ENCODE data around the gene HNRNPA3. TPM values are rescaled to one million over a fixed set of nuclear protein-coding genes. Genes with fewer than 3 reads are reported as not detected.

Gene HNRNPA3
- total and polyA plus RNA-seq, 2 experiments from 2014 or later: 151 to 290 TPM

DNA sequence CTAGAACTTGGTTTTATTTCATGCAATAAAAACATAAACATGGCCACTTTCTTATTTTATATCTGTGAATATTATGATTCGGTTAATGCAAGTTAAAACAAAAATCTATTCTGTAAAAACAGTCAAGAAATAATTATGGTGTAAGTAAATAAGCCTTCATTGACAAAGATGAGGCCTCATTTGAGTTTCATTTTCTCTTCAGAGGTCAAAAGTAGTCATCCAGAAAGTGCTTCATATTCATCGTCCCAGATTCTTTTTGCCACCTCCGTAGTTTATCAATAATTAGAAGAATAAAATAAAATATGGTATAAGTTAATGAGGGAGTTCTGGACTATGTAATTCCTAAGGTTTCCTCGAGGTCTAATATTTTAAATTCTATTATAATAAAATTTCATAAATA, 19.4 kb upstream of the HNRNPA3 start:
- no peak overlapping the region for H3K27ac ChIP-seq (ENCODE audit: low read depth)
- H3K4me3 Mint-ChIP-seq: no peak overlapping the region
- no peaks in the 10 kb centered on the region for H3K36me3 Mint-ChIP-seq (ENCODE audit: low read depth)
- no peaks in the 10 kb centered on the region for H3K27me3 Mint-ChIP-seq (ENCODE audit: insufficient read depth, low read depth, poor library complexity)
- H3K4me2 ChIP-seq: no peak overlapping the region
- ATAC-seq (no peak), DNase-seq (ENCODE audit: low spot score) (no peak)
- H3K27ac Mint-ChIP-seq: no peak overlapping the region
- H3K9me3 Mint-ChIP-seq: no peaks in the 10 kb centered on the region
- no peaks in the 10 kb centered on the region for H4K20me1 ChIP-seq (replicated peaks; ENCODE audit: insufficient read depth)
- TF ChIP-seq ZNF331 (CRISPR knock-in tag; IDR thresholded peaks at IDR 0.05; ENCODE audit: low read depth): no peak
- TF ChIP-seq STAT1 (IDR thresholded peaks at IDR 0.05; ENCODE audit: unreplicated experiment): no peak
- TF ChIP-seq, protein P1, sequence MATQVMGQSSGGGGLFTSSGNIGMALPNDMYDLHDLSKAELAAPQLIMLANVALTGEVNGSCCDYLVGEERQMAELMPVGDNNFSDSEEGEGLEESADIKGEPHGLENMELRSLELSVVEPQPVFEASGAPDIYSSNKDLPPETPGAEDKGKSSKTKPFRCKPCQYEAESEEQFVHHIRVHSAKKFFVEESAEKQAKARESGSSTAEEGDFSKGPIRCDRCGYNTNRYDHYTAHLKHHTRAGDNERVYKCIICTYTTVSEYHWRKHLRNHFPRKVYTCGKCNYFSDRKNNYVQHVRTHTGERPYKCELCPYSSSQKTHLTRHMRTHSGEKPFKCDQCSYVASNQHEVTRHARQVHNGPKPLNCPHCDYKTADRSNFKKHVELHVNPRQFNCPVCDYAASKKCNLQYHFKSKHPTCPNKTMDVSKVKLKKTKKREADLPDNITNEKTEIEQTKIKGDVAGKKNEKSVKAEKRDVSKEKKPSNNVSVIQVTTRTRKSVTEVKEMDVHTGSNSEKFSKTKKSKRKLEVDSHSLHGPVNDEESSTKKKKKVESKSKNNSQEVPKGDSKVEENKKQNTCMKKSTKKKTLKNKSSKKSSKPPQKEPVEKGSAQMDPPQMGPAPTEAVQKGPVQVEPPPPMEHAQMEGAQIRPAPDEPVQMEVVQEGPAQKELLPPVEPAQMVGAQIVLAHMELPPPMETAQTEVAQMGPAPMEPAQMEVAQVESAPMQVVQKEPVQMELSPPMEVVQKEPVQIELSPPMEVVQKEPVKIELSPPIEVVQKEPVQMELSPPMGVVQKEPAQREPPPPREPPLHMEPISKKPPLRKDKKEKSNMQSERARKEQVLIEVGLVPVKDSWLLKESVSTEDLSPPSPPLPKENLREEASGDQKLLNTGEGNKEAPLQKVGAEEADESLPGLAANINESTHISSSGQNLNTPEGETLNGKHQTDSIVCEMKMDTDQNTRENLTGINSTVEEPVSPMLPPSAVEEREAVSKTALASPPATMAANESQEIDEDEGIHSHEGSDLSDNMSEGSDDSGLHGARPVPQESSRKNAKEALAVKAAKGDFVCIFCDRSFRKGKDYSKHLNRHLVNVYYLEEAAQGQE (IDR thresholded peaks at IDR 0.05; ENCODE audit: unreplicated experiment): no peak
- TF ChIP-seq ZNF114 (CRISPR knock-in tag; IDR thresholded peaks at IDR 0.05): no peak
- no peak for TF ChIP-seq NANOG (IDR thresholded peaks at IDR 0.05; ENCODE audit: borderline replicate concordance)
- no peak for TF ChIP-seq CTCF (conservative IDR thresholded peaks at IDR 0.05; ENCODE audit: low read depth in 2 of 2)
- TF ChIP-seq CREB1 (CRISPR knock-in tag; IDR thresholded peaks at IDR 0.05; ENCODE audit: low read depth): no peak
- no peak for TF ChIP-seq POLR2AphosphoS5 (IDR thresholded peaks at IDR 0.05; ENCODE audit: low read depth)
- no peak for TF ChIP-seq JUNB (IDR thresholded peaks at IDR 0.05; ENCODE audit: unreplicated experiment)
- no peak for TF ChIP-seq EZH2phosphoT487 (IDR thresholded peaks at IDR 0.05; ENCODE audit: unreplicated experiment)
- TF ChIP-seq ETS1 (IDR thresholded peaks at IDR 0.05): no peak
- TF ChIP-seq ZNF462 (CRISPR knock-in tag; IDR thresholded peaks at IDR 0.05): no peak
- TF ChIP-seq EZH2 (IDR thresholded peaks at IDR 0.05; ENCODE audit: low read depth, unreplicated experiment): no peak
- no peak overlapping the region for H2AFZ ChIP-seq
- H3F3A ChIP-seq (replicated peaks; ENCODE audit: low read depth): no peaks in the 10 kb centered on the region
- H3K79me2 ChIP-seq (replicated peaks; ENCODE audit: insufficient read depth): no peaks in the 10 kb centered on the region
- H3K4me1 ChIP-seq (ENCODE audit: insufficient read depth): no peaks in the 10 kb centered on the region
- no peaks in the 10 kb centered on the region for H3K9me2 ChIP-seq (ENCODE audit: insufficient read depth)
- H3K36me3 ChIP-seq (ENCODE audit: insufficient read depth): no peaks in the 10 kb centered on the region
- H3K4me1 Mint-ChIP-seq: no peaks in the 10 kb centered on the region
- H3K27me3 ChIP-seq (ENCODE audit: insufficient read depth): no peaks in the 10 kb centered on the region
- no peak overlapping the region for H3K4me3 ChIP-seq
